IPS-18c (cell line): ENCODE results near the gene CTIF.

Experiments used
- H3K4me3 ChIP-seq: 2 replicates; pipeline ENCODE4 v1.7.0; 2013; ENCODE audit warnings: low read depth, mild to moderate bottlenecking, low read length, moderate library complexity; ENCODE audit not compliant: insufficient read depth
- H3K9me3 ChIP-seq: one replicate; pipeline ENCODE4 v1.6.1; 2013; ENCODE audit warnings: mild to moderate bottlenecking, low read length, moderate library complexity; ENCODE audit not compliant: control insufficient read depth, insufficient read depth

The CTIF gene

GRCh38 chr18:48564139-48564538 lies 25.3 kb downstream of the CTIF start:
- no peak overlapping the region for H3K4me3 ChIP-seq
- H3K9me3 ChIP-seq, result peaks cover 2% of the 10 kb centered on the region

GRCh38 chr18:48565105-48565504 lies 26.3 kb downstream of the CTIF start:
- peaks cover 2% of the 10 kb centered on the region for H3K9me3 ChIP-seq
- H3K4me3 ChIP-seq, result no peak overlapping the region

- H3K4me3 ChIP-seq, result no peak overlapping the region
- peaks cover under 1% of the 10 kb centered on the region for H3K9me3 ChIP-seq
These were observed 27.8 kb downstream of the CTIF start for GRCh38 chr18:48566589-48566988.

- no peaks in the 10 kb centered on the region for H3K9me3 ChIP-seq
- no peak overlapping the region for H3K4me3 ChIP-seq
These were observed 28.6 kb downstream of the CTIF start for GRCh38 chr18:48567388-48567787.

GRCh38 chr18:48569139-48569914 lies 30.5 kb downstream of the CTIF start:
- H3K9me3 ChIP-seq, result no peaks in the 10 kb centered on the region

GRCh38 chr18:48569915-48570264 lies 31.1 kb downstream of the CTIF start:
- Histone ChIP-seq H3K4me3 (no peak overlapping the region), H3K9me3 (no peaks in the 10 kb centered on the region)

More at GRCh38 chr18:48569139-48569914, 30.5 kb downstream of the CTIF start:
- H3K4me3 ChIP-seq, result no peak overlapping the region

GRCh38 chr18:48570313-48570712 lies 31.5 kb downstream of the CTIF start:
- H3K4me3 ChIP-seq, result no peak overlapping the region
- H3K9me3 ChIP-seq, result no peaks in the 10 kb centered on the region

- Histone ChIP-seq H3K9me3 (no peaks in the 10 kb centered on the region), H3K4me3 (no peak overlapping the region)
These were observed 33.0 kb downstream of the CTIF start for GRCh38 chr18:48571639-48572384.

GRCh38 chr18:48572402-48573126 lies 33.7 kb downstream of the CTIF start:
- H3K9me3 ChIP-seq, result peaks cover 2% of the 10 kb centered on the region
- no peak overlapping the region for H3K4me3 ChIP-seq

GRCh38 chr18:48573632-48574283 lies 34.9 kb downstream of the CTIF start:
- Histone ChIP-seq H3K9me3 (peaks cover 2% of the 10 kb centered on the region), H3K4me3 (no peak overlapping the region)

- H3K9me3 ChIP-seq, result peaks cover 2% of the 10 kb centered on the region
- no peak overlapping the region for H3K4me3 ChIP-seq
These were observed 36.0 kb downstream of the CTIF start for GRCh38 chr18:48574667-48575300.

GRCh38 chr18:48575301-48575657 lies 36.4 kb downstream of the CTIF start:
- peaks cover 2% of the 10 kb centered on the region for H3K9me3 ChIP-seq
- no peak overlapping the region for H3K4me3 ChIP-seq

- H3K9me3 ChIP-seq, result peaks cover 2% of the 10 kb centered on the region
These were observed 37.0 kb downstream of the CTIF start for GRCh38 chr18:48575658-48576456.

GRCh38 chr18:48576457-48576771 lies 37.6 kb downstream of the CTIF start:
- H3K9me3 ChIP-seq, result peaks cover 2% of the 10 kb centered on the region

More at GRCh38 chr18:48575658-48576456, 37.0 kb downstream of the CTIF start:
- H3K4me3 ChIP-seq, result no peak overlapping the region

GRCh38 chr18:48577478-48578190 lies 38.8 kb downstream of the CTIF start:
- no peak overlapping the region for H3K4me3 ChIP-seq
- peaks cover 2% of the 10 kb centered on the region for H3K9me3 ChIP-seq

More at GRCh38 chr18:48576457-48576771, 37.6 kb downstream of the CTIF start:
- H3K4me3 ChIP-seq, result no peak overlapping the region

GRCh38 chr18:48578289-48578688 lies 39.5 kb downstream of the CTIF start:
- H3K9me3 ChIP-seq, result peaks cover 2% of the 10 kb centered on the region
- H3K4me3 ChIP-seq, result no peak overlapping the region
